Spleen (tissue), 11 donors: ENCODE results near the gene MAP3K1. TPM values are rescaled to one million over a fixed set of nuclear protein-coding genes. Genes with fewer than 3 reads are reported as not detected.

Experiments used
- DNase-seq: peaks from one replicate; pipeline ENCODE4 v3.0.0-alpha.2; 2020
- H3K27ac ChIP-seq, 8 donors: fragments of 200-600 bp; sonication (generic) in 7 of 8; 1 replicate in 4 of 8; 2 replicates in 4 of 8; pipeline versions ENCODE4 v1.5.0 to v1.8.0; 2016 to 2021; ENCODE audit warnings: inconsistent platforms in 4 of 8, mild to moderate bottlenecking in 4 of 8, moderate library complexity in 1 of 8
- H3K27me3 ChIP-seq, 7 donors: fragments of 200-600 bp; sonication (generic) in 6 of 7; replicated peaks in 1 of 7; 1 replicate in 4 of 7; 2 replicates in 3 of 7; pipeline versions ENCODE4 v1.5.0 to v1.8.0; 2016 to 2021; ENCODE audit warnings: inconsistent platforms in 3 of 7, mild to moderate bottlenecking in 1 of 7
- H3K36me3 ChIP-seq, 6 donors: fragments of 200-600 bp; sonication (generic) in 5 of 6; 1 replicate in 4 of 6; 2 replicates in 2 of 6; pipeline versions ENCODE4 v1.5.0 to v1.8.0; 2016 to 2021; ENCODE audit warnings: inconsistent platforms in 2 of 6
- H3K4me1 ChIP-seq, 6 donors: fragments of 200-600 bp; sonication (generic) in 5 of 6; 1 replicate in 3 of 6; 2 replicates in 3 of 6; pipeline versions ENCODE4 v1.5.0 to v1.8.0; 2016 to 2021; ENCODE audit warnings: inconsistent platforms in 3 of 6
- H3K4me3 ChIP-seq, 8 donors: fragments of 200-600 bp; sonication (generic) in 7 of 8; 1 replicate in 4 of 8; 2 replicates in 4 of 8; pipeline versions ENCODE4 v1.5.0 to v1.8.0; 2016 to 2021; ENCODE audit warnings: inconsistent platforms in 4 of 8, mild to moderate bottlenecking in 4 of 8, moderate library complexity in 2 of 8
- H3K9me3 ChIP-seq, 8 donors: fragments of 200-600 bp; sonication (generic) in 7 of 8; 1 replicate in 4 of 8; 2 replicates in 4 of 8; pipeline versions ENCODE4 v1.5.0 to v1.8.0; 2016 to 2021; ENCODE audit warnings: inconsistent platforms in 4 of 8
- POLR2A ChIP-seq, 3 donors: fragments of 450-650 bp; IDR thresholded peaks; one replicate each; pipeline ENCODE4 v1.5.1; 2017; ENCODE audit warnings: antibody characterized with exemption in 3 of 3, mild to moderate bottlenecking in 1 of 3
- POLR2AphosphoS5 ChIP-seq, 3 donors: sonication (generic); formaldehyde crosslinking; IDR thresholded peaks; one replicate each; pipeline ENCODE4 v1.5.1; 2017; ENCODE audit warnings: antibody characterized with exemption in 3 of 3
- WGBS, 5 donors: extraction: QIAGEN DNeasy Blood & Tissue Kit in 3 of 5; methylation state at CpG; one replicate each; pipeline versions ENCODE4 v1.1.5 to v1.1.7; 2013 to 2018; 5-methylcytosine and 5-hydroxymethylcytosine counted together
- intact Hi-C: fragments of 100-400 bp; cut with DNase I; formaldehyde crosslinking; loops from one replicate; pipeline ENCODE4 v1.15.0; 2023; ENCODE audit warnings: low total_unique reads
- polyA plus RNA-seq, 3 donors: library from polyadenylated mRNA; stranded (reverse); fragments of 200-250 nt; gene quantifications; one replicate each; pipeline ENCODE4 v1.2.1, GENCODE V29; 2013
- total RNA-seq, 7 donors: library from RNA; depleted of rRNA in 3 of 7; stranded (reverse); fragments of >200 nt in 3 of 7; fragmentation: NEBNext Ultra II Directional in 4 of 7; extraction: Animal tissue kit (Norgen Biotek cat#: 25700) in 4 of 7; gene quantifications; one replicate each; pipeline versions ENCODE4 v1.1.0 to v1.2.1, GENCODE V29; 2016 to 2021
- TF ChIP-seq, protein P1 (sequence below), 11 experiments: fragments of 200-600 bp in 7 of 11; fragments of 450-650 bp in 4 of 11; sonication (generic) in 4 of 11; IDR thresholded peaks in 8 of 11; conservative IDR thresholded peaks in 3 of 11; 1 replicate in 7 of 11; 2 replicates in 4 of 11; pipeline versions ENCODE4 v1.4.0 to v1.8.0; 2016 to 2021; ENCODE audit warnings: antibody characterized with exemption in 11 of 11, inconsistent platforms in 4 of 11, mild to moderate bottlenecking in 1 of 11
- donor health status: healthy with polysubstance abuse.
- donor health status: DM: no; HTN: no; CAD: no; lungs with moderate emphysema.
- donor health status: DM: no; HTN: no; CAD: no.
- donor health status: Bipolar disorder and iron deficiency.
- donor health status: healthy.
- donor health status: DM: no; HTN: no; CAD: no.
- donor health status: DM: yes; HTN: yes; CAD: no.

Gene MAP3K1
- total and polyA plus RNA-seq, 10 donors: 24.7 to 85.4 (median 67.2) TPM

DNA sequence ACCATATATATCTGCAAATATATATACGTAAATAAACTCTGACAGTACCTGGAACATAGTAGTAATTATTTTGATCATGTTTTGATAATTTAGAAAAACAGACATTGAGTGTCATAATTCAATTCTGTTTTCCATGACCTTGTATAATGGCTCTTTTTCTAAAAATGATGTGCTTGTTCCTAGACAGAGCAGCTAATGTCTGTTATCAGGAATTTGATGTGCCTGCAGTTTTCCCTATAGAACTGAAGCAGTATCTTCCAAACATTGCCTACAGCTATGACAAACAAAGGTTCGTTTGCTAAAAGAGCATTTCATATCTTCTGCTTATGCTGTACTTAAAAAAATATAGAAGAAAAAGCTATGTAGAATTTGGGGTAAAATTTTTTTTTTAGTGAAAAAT lies 99.3 kb downstream of the MAP3K1 start:
- Histone ChIP-seq H3K36me3 (peaks cover 0 to 17% (median 0%) of the 10 kb centered on the region in 6 donors), H3K27me3 (no peaks in the 10 kb centered on the region), H3K4me1 (peaks cover 5 to 13% (median 11%) of the 10 kb centered on the region in 6 donors), H3K4me3 (no peak overlapping the region), H3K9me3 (no peaks in the 10 kb centered on the region), H3K27ac (no peak overlapping the region)
- no peak for TF ChIP-seq POLR2AphosphoS5 (IDR thresholded peaks at IDR 0.05)
- TF ChIP-seq, protein P1, sequence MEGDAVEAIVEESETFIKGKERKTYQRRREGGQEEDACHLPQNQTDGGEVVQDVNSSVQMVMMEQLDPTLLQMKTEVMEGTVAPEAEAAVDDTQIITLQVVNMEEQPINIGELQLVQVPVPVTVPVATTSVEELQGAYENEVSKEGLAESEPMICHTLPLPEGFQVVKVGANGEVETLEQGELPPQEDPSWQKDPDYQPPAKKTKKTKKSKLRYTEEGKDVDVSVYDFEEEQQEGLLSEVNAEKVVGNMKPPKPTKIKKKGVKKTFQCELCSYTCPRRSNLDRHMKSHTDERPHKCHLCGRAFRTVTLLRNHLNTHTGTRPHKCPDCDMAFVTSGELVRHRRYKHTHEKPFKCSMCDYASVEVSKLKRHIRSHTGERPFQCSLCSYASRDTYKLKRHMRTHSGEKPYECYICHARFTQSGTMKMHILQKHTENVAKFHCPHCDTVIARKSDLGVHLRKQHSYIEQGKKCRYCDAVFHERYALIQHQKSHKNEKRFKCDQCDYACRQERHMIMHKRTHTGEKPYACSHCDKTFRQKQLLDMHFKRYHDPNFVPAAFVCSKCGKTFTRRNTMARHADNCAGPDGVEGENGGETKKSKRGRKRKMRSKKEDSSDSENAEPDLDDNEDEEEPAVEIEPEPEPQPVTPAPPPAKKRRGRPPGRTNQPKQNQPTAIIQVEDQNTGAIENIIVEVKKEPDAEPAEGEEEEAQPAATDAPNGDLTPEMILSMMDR (IDR thresholded peaks at IDR 0.05 in 8 of 11, conservative IDR thresholded peaks at IDR 0.05 in 3 of 11): no peak
- no peak for TF ChIP-seq POLR2A (IDR thresholded peaks at IDR 0.05)
- 89 to 99% (median 91%) methylated on average over 2 of the region's 2 CpGs for WGBS, 5 donors
- no peak for DNase-seq
- intact Hi-C loops: no loop called here

DNA sequence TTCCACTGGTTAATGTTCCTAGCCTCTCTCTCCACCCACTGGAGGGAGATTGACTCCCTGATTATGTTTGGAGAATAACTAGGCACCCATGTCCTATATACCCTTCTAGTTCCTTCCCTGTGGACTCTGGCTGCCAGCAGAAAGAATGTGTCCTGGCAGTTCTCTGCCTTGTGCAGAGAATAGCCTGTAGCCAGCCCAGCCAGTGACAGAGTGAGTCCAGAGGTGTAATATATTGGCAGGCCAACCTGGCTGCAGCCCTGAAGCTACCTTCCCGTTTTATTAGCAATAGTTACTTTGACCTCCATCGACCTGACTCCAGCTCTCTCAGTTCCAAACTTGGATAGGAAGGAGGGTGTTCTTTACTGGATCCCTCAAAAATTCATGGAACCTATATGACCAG lies 102.2 kb downstream of the MAP3K1 start:
- 81 to 89% (median 87%) methylated on average over 2 of the region's 2 CpGs for WGBS, 5 donors
- H3K4me1 ChIP-seq: peaks cover 0 to 6% (median 0%) of the 10 kb centered on the region in 6 donors
- H3K27ac ChIP-seq: no peak overlapping the region
- H3K9me3 ChIP-seq: no peaks in the 10 kb centered on the region
- intact Hi-C loops: no loop called here
- H3K4me3 ChIP-seq: no peak overlapping the region
- TF ChIP-seq, protein P1 (IDR thresholded peaks at IDR 0.05 in 8 of 11, conservative IDR thresholded peaks at IDR 0.05 in 3 of 11): no peak
- no peak for TF ChIP-seq POLR2AphosphoS5 (IDR thresholded peaks at IDR 0.05)
- no peak for TF ChIP-seq POLR2A (IDR thresholded peaks at IDR 0.05)
- no peak for DNase-seq
- no peaks in the 10 kb centered on the region for H3K27me3 ChIP-seq
- peaks cover 0 to 42% (median 10%) of the 10 kb centered on the region in 6 donors for H3K36me3 ChIP-seq

DNA sequence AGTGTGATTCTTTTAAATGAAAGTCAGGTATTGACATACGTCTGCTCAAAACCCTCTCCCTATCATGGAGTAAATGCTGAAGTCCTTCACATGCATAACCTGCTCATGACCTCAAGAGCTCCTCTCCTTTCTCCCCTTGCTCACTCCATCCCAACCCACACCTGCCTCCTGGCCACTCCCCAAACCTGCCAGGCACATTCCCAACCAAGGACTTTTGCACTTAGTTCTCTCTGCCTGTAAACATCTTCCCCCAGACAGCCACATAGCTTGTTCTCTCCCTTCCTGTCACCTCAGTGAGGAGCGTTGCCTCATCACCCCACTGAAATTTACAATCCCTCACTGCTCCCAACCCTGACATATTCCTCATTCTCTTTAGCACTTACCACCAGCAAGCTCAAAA lies 102.7 kb downstream of the MAP3K1 start:
- 69 to 91% (median 80%) methylated on average over 2 of the region's 2 CpGs for WGBS, 5 donors
- Histone ChIP-seq H3K27me3 (no peaks in the 10 kb centered on the region), H3K9me3 (no peaks in the 10 kb centered on the region), H3K4me3 (no peak overlapping the region), H3K27ac (no peak overlapping the region), H3K4me1 (peaks cover 0 to 6% (median 0%) of the 10 kb centered on the region in 6 donors), H3K36me3 (peaks cover under 1 to 48% (median 15%) of the 10 kb centered on the region in 6 donors)
- DNase-seq: no peak
- TF ChIP-seq, protein P1 (IDR thresholded peaks at IDR 0.05 in 8 of 11, conservative IDR thresholded peaks at IDR 0.05 in 3 of 11): no peak
- TF ChIP-seq POLR2AphosphoS5 (IDR thresholded peaks at IDR 0.05): no peak
- no peak for TF ChIP-seq POLR2A (IDR thresholded peaks at IDR 0.05)
- intact Hi-C loops: no loop called here

DNA sequence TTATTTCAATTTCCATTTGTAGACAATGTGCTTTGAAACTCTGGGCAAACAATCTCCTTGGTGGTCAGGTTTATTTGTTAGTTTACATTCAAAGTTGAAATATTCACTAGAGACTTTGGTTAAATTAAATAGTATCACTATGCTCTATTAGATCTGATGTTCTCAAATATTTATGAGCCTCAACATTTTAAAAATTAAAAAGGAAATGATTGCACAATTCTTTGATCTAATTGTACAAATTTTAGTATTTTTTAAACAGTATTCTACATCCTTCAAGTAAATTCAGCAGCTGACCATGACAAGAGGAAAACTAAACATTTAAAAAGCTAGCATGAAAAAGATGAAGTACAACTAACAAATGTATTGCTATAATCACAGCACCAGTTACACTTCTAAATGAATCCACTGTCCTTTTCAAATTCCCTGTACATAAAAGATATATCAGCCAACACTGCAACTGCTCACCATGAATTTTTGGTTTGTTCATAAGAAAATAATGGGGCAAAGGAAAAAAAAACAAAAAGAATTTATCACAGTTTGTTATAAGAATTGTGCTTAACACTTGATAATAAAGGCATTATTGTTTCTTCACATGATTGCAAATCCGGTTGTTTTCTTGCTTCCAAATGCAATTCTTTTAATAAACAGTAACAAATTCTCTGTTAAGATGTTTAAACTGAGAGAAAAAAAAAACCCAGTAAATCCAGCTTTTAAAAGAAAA lies 104.8 kb downstream of the MAP3K1 start:
- Histone ChIP-seq H3K36me3 (peaks cover 2 to 61% (median 31%) of the 10 kb centered on the region in 6 donors), H3K4me1 (peaks cover 0 to 6% (median 0%) of the 10 kb centered on the region in 6 donors), H3K27me3 (no peaks in the 10 kb centered on the region), H3K4me3 (no peak overlapping the region), H3K9me3 (no peaks in the 10 kb centered on the region), H3K27ac (no peak overlapping the region)
- WGBS, 5 donors: 91 to 98% (median 95%) methylated on average over 1 of the region's 1 CpG
- intact Hi-C loops: no loop called here
- TF ChIP-seq, protein P1 (IDR thresholded peaks at IDR 0.05 in 8 of 11, conservative IDR thresholded peaks at IDR 0.05 in 3 of 11): no peak
- TF ChIP-seq POLR2AphosphoS5 (IDR thresholded peaks at IDR 0.05): no peak
- no peak for TF ChIP-seq POLR2A (IDR thresholded peaks at IDR 0.05)
- DNase-seq: no peak
